Neutrophil (primary cell): ENCODE data around the gene NMNAT2.
"Not testable (repeated sequence)": the region's sequence is repeated elsewhere in the genome, so short reads cannot be mapped to it uniquely, and the experiment has no call there.

ENCODE experiments used
- H3K27ac ChIP-seq: fragments of 200-600 bp; sonication (generic); 2 replicates; pipeline ENCODE4 v1.5.1; 2016; ENCODE audit warnings: mild to moderate bottlenecking, moderate library complexity
- H3K27me3 ChIP-seq: fragments of 200-600 bp; sonication (generic); 2 replicates; pipeline ENCODE4 v1.6.0; 2016; ENCODE audit warnings: mild to moderate bottlenecking
- H3K36me3 ChIP-seq: fragments of 200-600 bp; sonication (generic); 2 replicates; pipeline ENCODE4 v1.5.1; 2017
- H3K4me1 ChIP-seq, 2 experiments: fragments of 200-600 bp in 1 of 2; sonication (generic) in 1 of 2; 1 replicate in 1 of 2; 2 replicates in 1 of 2; pipeline versions ENCODE4 v1.5.1 to v1.6.1; 2013 to 2016; ENCODE audit warnings: low read depth in 1 of 2, low read length in 1 of 2, mild to moderate bottlenecking in 1 of 2, moderate library complexity in 1 of 2; ENCODE audit not compliant: control insufficient read depth in 1 of 2, insufficient read depth in 1 of 2
- H3K4me3 ChIP-seq, 2 experiments: fragments of 200-600 bp in 1 of 2; sonication (generic) in 1 of 2; 1 replicate in 1 of 2; 2 replicates in 1 of 2; pipeline ENCODE4 v1.5.1; 2013 to 2016; ENCODE audit warnings: low read depth in 1 of 2, low read length in 1 of 2, mild to moderate bottlenecking in 1 of 2, moderate library complexity in 1 of 2
- H3K9me3 ChIP-seq: fragments of 200-600 bp; sonication (generic); 2 replicates; pipeline ENCODE4 v1.5.1; 2016
- CTCF ChIP-seq: fragments of 200-600 bp; sonication (generic); IDR thresholded peaks from 2 replicates; pipeline ENCODE4 v1.5.1; 2016; ENCODE audit warnings: antibody characterized with exemption

NMNAT2 gene

DNA sequence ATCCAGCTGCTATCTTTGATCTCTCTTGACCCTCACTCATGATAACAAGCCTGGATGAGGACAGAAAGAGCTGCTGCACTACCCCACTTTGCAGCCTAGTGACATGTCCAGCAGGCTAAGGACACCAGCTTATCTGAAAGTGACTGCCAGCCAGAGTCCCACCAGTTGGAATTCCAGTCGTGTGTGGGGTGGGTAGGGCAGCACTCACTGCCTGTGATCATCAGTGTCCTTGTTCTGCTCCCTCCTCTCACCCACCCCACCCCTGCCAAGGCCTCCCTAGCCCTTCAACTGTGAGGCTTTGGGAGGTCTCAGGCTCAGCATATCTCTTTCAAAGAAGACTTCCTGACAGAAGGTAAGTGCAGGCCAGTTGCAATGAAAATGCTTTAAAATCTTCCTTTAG lies 15.5 kb upstream of the NMNAT2 start:
- H3K9me3 ChIP-seq = no peaks in the 10 kb centered on the region
- H3K27me3 ChIP-seq = peaks cover 53% of the 10 kb centered on the region
- no peak for TF ChIP-seq CTCF
- H3K27ac ChIP-seq = no peak overlapping the region
- no peak overlapping the region for H3K4me3 ChIP-seq
- H3K36me3 ChIP-seq = no peaks in the 10 kb centered on the region
- H3K4me1 ChIP-seq = no peaks in the 10 kb centered on the region

DNA sequence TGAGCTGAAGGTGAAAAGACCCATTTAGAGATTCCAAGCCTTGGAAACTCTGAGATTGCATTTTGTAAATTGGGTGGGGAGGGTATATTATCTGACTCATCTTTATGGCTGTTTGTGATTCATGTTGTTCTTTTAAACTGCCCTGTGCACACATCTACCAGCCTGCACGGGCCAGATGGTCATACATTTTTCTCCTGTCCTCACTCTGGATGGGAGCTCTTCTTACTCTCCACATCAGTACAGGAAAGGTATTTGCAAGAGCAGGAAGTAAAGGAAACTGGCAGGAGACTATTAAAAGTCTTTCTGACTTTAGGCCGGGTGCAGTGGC lies 14.3 kb upstream of the NMNAT2 start:
- TF ChIP-seq CTCF = no peak
- H3K4me3 ChIP-seq = no peak overlapping the region
- H3K9me3 ChIP-seq = no peaks in the 10 kb centered on the region

GRCh38 chr1:183431840-183432547 lies 13.8 kb upstream of the NMNAT2 start:
- TF ChIP-seq CTCF = no peak
- Histone ChIP-seq H3K36me3 (no peaks in the 10 kb centered on the region), H3K27me3 (peaks cover 59% of the 10 kb centered on the region), H3K4me1 (no peaks in the 10 kb centered on the region), H3K4me3 (no peak overlapping the region), H3K27ac (no peak overlapping the region), H3K9me3 (no peaks in the 10 kb centered on the region)

More for the DNA sequence above, 14.3 kb upstream of the NMNAT2 start:
- Histone ChIP-seq H3K27me3 (peaks cover 59% of the 10 kb centered on the region), H3K27ac (no peak overlapping the region), H3K4me1 (no peaks in the 10 kb centered on the region), H3K36me3 (no peaks in the 10 kb centered on the region)

- H3K27ac ChIP-seq, H3K36me3 ChIP-seq, H3K4me1 ChIP-seq, H3K9me3 ChIP-seq, H3K4me3 ChIP-seq: not testable (repeated sequence)
- H3K27me3 ChIP-seq = peaks cover 70% of the 10 kb centered on the region
These were observed 9.4 kb upstream of the NMNAT2 start for GRCh38 chr1:183427591-183427990.

GRCh38 chr1:183424691-183425090 lies 6.5 kb upstream of the NMNAT2 start:
- no peak for TF ChIP-seq CTCF

GRCh38 chr1:183423541-183423940 lies 5.4 kb upstream of the NMNAT2 start:
- no peak for TF ChIP-seq CTCF
- Histone ChIP-seq H3K27me3 (peaks cover 83% of the 10 kb centered on the region), H3K36me3 (no peaks in the 10 kb centered on the region), H3K9me3 (no peaks in the 10 kb centered on the region), H3K27ac (no peak overlapping the region), H3K4me1 (no peaks in the 10 kb centered on the region), H3K4me3 (no peak overlapping the region)

More at GRCh38 chr1:183424691-183425090, 6.5 kb upstream of the NMNAT2 start:
- Histone ChIP-seq H3K27me3 (peaks cover 79% of the 10 kb centered on the region), H3K36me3 (no peaks in the 10 kb centered on the region), H3K27ac (no peak overlapping the region), H3K4me1 (no peaks in the 10 kb centered on the region), H3K9me3 (no peaks in the 10 kb centered on the region), H3K4me3 (no peak overlapping the region)
